ENCODE results near the gene PCIF1. TPM values are rescaled to one million over a fixed set of nuclear protein-coding genes. Genes with fewer than 3 reads are reported as not detected.

PCIF1 gene
- total RNA-seq, 1 donor from 2014 or later: 43.1 TPM

DNA sequence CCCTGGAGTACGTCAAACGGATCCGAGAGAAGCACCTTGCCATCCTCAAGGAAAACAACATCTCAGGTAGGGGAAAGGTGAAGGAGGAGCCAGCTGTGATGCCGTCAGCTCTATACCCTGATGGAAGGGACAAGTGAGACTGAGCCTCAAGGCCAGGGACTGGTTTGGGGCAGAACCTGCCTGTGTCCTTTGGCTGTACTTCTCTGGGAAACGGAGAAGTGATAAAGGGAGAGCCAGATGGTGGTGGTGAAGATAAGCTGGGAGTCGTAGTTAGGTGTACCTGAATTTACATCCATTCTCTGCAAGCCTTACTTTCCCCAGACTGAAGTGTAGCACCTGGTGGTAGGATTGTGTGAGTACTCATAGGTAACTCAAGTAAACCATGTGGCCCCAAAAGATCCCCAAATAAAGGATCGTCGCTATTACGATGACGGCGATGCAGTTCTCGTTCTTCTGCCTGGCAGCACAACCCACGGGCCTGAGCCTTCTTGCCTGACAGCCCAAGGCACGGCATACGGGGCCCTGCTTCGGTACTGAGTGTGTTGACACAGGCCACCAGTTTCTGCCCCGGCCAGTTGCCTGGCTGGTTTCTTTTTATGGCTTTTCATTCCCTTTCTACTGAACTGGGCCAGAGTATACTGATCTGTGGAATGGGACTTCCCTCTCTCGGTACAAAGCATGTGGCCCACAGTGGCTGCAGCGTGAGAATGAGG, 10.6 kb downstream of the PCIF1 start:
- TF ChIP-seq CTCF (IDR thresholded peaks at IDR 0.05): no peak
- Histone ChIP-seq H3K4me3 (no peak overlapping the region), H3K27ac (no peak overlapping the region), H3K27me3 (no peaks in the 10 kb centered on the region), H3K36me3 (peaks cover 100% of the 10 kb centered on the region), H3K4me1 (no peaks in the 10 kb centered on the region), H3K9me3 (no peaks in the 10 kb centered on the region)
- DNase-seq (no peak), ATAC-seq (no peak)
- intact Hi-C loops (cut with DNase I): no loop called here

GRCh38 chr20:45945678-45946148, 11.2 kb downstream of the PCIF1 start:
- H3K36me3 ChIP-seq: peaks cover 100% of the 10 kb centered on the region
- H3K27ac ChIP-seq: peak overlapping the region; percentile 24
- no peak overlapping the region for H3K4me3 ChIP-seq
- H3K9me3 ChIP-seq: no peaks in the 10 kb centered on the region
- H3K27me3 ChIP-seq: no peaks in the 10 kb centered on the region
- DNase-seq (no peak), ATAC-seq (peak; percentile 14)
- intact Hi-C loops (cut with DNase I): no loop called here
- H3K4me1 ChIP-seq: no peaks in the 10 kb centered on the region
- TF ChIP-seq CTCF (IDR thresholded peaks at IDR 0.05): no peak

DNA sequence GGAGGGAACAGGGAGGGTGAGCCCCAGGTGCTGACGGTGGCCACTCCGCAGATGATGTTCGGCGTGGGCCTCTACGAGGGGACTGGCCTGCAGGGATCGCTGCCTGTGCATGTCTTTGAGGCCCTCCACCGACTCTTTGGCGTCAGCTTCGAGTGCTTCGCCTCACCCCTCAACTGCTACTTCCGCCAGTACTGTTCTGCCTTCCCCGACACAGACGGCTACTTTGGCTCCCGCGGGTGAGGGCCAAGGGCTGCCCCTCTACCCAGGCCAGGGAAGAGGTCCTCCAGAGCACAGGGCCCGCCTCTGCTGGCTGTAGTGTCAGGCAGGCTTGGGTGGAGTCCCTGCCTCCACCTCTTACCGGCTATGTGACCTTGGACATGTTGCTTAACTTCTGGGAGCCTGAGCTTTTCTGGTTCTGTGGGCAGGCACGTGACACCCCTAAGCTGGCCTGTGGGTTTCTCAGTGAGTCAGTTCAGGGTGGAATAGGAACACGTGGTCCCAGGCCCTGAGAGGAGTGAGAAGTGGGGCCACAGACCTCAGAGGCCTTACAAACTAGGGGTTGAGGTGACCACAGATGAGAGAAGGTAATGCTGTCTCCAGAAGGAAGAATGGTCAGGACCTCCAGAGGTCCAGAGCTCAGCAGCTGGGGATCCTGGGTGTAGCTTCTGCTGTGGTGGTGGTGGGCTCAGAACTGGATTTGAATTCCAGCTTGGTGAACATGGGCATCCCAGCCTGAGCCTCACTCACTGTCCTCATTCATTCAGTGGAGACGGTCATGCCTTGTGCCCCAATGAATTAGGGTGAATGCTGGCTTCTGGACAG, 11.9 kb downstream of the PCIF1 start:
- intact Hi-C loops (cut with DNase I): no loop called here
- Histone ChIP-seq H3K36me3 (peaks cover 99% of the 10 kb centered on the region), H3K27me3 (no peaks in the 10 kb centered on the region), H3K4me3 (no peak overlapping the region), H3K9me3 (no peaks in the 10 kb centered on the region), H3K27ac (peak overlapping the region; percentile 47), H3K4me1 (no peaks in the 10 kb centered on the region)
- TF ChIP-seq CTCF (IDR thresholded peaks at IDR 0.05): no peak
- DNase-seq (peak; percentile 76), ATAC-seq (peak; percentile 76)

DNA sequence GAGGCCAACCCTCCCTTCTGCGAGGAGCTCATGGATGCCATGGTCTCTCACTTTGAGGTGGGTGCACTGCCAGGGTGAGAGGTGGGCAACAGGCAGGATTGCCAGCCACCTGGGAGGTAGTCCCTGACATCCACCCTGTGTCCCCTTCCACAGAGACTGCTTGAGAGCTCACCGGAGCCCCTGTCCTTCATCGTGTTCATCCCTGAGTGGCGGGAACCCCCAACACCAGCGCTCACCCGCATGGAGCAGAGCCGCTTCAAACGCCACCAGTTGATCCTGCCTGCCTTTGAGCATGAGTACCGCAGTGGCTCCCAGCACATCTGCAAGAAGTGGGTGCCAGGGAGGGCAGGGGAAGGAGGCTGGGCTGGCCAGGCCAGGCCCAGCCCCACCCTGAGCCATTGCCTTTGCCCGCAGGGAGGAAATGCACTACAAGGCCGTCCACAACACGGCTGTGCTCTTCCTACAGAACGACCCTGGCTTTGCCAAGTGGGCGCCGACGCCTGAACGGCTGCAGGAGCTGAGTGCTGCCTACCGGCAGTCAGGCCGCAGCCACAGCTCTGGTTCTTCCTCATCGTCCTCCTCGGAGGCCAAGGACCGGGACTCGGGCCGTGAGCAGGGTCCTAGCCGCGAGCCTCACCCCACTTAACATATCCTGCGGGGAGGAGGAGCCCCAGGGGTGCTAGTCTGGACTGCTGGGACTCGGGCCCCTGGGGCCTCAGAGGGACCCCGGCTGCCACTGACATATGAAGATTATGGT, 12.8 kb downstream of the PCIF1 start:
- no peak overlapping the region for H3K4me3 ChIP-seq
- H3K27me3 ChIP-seq: no peaks in the 10 kb centered on the region
- H3K36me3 ChIP-seq: peaks cover 99% of the 10 kb centered on the region
- intact Hi-C loops (cut with DNase I): no loop called here
- ATAC-seq (no peak), DNase-seq (no peak)
- TF ChIP-seq CTCF (IDR thresholded peaks at IDR 0.05): no peak
- H3K4me1 ChIP-seq: no peaks in the 10 kb centered on the region
- H3K9me3 ChIP-seq: no peaks in the 10 kb centered on the region
- H3K27ac ChIP-seq: no peak overlapping the region

DNA sequence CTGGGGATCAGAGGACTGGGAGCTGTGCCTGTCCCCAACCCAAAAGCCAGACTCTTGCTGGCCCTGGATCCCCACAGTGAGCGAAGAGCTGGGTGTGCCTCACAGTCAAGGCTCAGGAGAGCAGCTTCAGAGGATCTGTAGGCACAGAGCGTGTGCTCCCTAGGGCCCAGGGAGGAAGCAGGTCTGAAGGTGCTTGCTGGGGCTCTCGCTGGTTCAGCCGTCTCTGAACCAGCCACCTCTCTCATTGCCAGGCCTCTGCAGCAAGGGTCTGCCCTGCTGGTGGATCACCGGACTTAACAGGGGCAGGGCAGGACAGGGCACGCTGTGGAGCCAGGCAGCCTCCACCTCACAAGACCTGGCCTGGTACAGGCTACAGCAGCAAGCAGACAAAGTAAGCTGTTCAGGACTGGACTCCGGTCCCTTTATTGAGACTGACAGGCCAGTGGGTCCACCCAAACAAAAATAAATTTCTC, 13.8 kb downstream of the PCIF1 start:
- ATAC-seq (no peak), DNase-seq (no peak)
- H3K27me3 ChIP-seq: no peaks in the 10 kb centered on the region
- H3K36me3 ChIP-seq: peaks cover 99% of the 10 kb centered on the region
- H3K4me1 ChIP-seq: no peaks in the 10 kb centered on the region
- no peaks in the 10 kb centered on the region for H3K9me3 ChIP-seq
- no peak overlapping the region for H3K27ac ChIP-seq
- no peak overlapping the region for H3K4me3 ChIP-seq
- TF ChIP-seq CTCF (IDR thresholded peaks at IDR 0.05): no peak
- intact Hi-C loops (cut with DNase I): no loop called here
